22Rv1 (cell line): ENCODE results near the gene SEC63.

Source experiments
- H3K27ac ChIP-seq: fragments of 450-650 bp; 2 replicates; pipeline ENCODE4 v1.5.1; 2017
- CTCF ChIP-seq: fragments of 450-650 bp; IDR thresholded peaks from 2 replicates; pipeline ENCODE4 v1.5.1; 2017; ENCODE audit warnings: mild to moderate bottlenecking
- ZFX ChIP-seq: fragments of 450-650 bp; IDR thresholded peaks from 2 replicates; pipeline ENCODE4 v1.6.1; 2017; ENCODE audit warnings: antibody characterized with exemption, borderline replicate concordance

The SEC63 gene

GRCh38 chr6:107823047-107823557 lies 134.9 kb downstream of the SEC63 start:
- TF ChIP-seq CTCF (no peak), ZFX (no peak)
- no peak overlapping the region for H3K27ac ChIP-seq

- H3K27ac ChIP-seq, result no peak overlapping the region
- no peak for TF ChIP-seq CTCF
- no peak for TF ChIP-seq ZFX
These were observed 135.6 kb downstream of the SEC63 start for GRCh38 chr6:107822176-107823046.

GRCh38 chr6:107821591-107821990 lies 136.4 kb downstream of the SEC63 start:
- TF ChIP-seq CTCF (no peak), ZFX (no peak)
- H3K27ac ChIP-seq, result no peak overlapping the region

GRCh38 chr6:107820338-107821261 lies 137.4 kb downstream of the SEC63 start:
- peak overlapping the region; percentile 62 for H3K27ac ChIP-seq
- TF ChIP-seq CTCF (no peak), ZFX (no peak)

GRCh38 chr6:107819964-107820337 lies 138.1 kb downstream of the SEC63 start:
- H3K27ac ChIP-seq, result peak overlapping the region; percentile 62
- no peak for TF ChIP-seq ZFX
- TF ChIP-seq CTCF, result no peak

- H3K27ac ChIP-seq, result no peak overlapping the region
- no peak for TF ChIP-seq CTCF
- TF ChIP-seq ZFX, result no peak
These were observed 138.8 kb downstream of the SEC63 start for GRCh38 chr6:107819217-107819616.
